GM18517 (cell line): ENCODE measurements around the gene PRKCG.

ENCODE experiments used
- ATAC-seq: cut with Tn5 transposase; IDR thresholded peaks from one replicate; pipeline ENCODE4 v1.9.1; 2021; ENCODE audit warnings: mild to moderate bottlenecking, moderate library complexity; ENCODE audit not compliant: unreplicated experiment

Gene PRKCG

DNA sequence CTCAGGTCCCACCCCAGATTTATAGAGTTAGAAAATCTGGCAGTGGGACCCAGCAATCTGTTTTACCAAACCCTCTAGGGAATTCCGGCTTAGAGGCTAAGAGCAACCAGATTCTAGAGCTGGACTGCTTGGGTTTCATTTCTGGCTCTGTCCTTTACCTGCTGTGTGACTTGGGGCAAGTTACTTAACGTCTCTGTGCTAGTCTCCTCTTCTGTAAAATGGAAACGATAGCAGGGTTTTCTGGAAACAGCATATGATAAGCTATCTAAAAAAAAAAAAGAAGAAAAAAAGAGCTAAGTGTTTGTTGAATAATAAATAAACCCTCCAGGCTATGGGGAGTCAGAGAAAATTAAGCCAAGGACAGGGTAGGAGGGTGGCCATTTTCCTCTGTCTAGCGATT is 15.5 kb downstream of the PRKCG start:
- ATAC-seq: no peak

- ATAC-seq: no peak
These were observed 16.2 kb downstream of the PRKCG start for GRCh38 chr19:53898166-53898565.

DNA sequence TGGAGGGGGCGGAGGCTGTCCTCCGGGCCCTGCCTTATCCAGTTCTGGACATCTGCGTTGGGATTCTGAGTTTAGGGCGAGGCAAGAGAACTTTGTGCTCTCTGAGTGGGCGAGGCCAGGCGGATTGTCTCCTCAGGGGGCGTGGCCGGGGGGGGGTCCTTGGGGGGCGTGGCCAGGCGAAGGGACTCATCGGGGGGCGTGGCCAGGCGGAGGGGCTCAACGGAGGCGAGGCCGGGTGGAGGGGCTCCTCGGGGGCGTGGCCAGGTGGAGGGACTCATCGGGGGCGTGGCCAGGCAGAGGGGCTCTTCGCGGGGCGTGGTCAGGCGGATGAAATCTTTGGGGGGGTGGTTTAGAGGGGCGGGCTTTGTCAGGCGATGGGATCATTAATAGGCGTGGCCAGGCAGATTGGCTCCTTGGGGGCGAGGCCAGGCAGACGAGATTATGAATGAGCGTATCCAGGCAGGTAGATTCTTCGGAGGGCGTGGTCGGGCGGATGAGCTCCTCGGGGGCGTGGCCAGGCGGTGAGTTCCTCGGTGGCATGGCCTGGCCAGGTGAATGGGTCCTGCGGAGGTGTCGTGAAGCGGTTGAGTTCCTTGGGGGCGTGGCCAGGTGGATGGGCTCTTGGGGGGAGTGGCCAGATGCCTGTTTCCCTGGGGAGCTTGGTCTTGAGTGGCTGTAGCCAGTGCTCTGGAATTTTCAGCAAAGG is 16.8 kb downstream of the PRKCG start:
- ATAC-seq: no peak

- ATAC-seq: no peak
These were observed 18.3 kb downstream of the PRKCG start for GRCh38 chr19:53900191-53900860.

GRCh38 chr19:53903055-53903680 is 21.2 kb downstream of the PRKCG start:
- no peak for ATAC-seq

GRCh38 chr19:53904909-53905308 is 22.9 kb downstream of the PRKCG start:
- no peak for ATAC-seq

DNA sequence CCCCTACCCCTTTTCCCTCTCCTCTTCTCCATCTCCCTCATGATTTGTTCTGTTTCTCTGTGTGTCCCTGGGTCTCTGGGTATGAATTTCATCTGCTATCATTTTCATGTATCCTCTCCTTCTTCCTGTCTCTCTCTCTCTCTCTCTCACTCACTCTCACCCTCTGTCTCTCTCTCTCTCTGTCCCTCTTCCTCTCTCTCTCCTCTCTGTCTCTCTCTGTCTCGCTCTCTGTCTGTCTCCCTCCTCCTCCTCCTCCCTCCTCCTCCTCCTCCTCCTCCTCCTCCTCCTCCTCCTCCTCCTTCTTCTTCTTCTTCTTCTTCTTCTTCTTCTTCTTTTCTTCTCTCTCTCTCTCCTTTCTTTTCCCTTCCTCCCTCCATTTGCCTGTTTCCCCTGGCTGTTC is 23.8 kb downstream of the PRKCG start:
- no peak for ATAC-seq

- no peak for ATAC-seq
These were observed 24.5 kb downstream of the PRKCG start for GRCh38 chr19:53906211-53907192.

- no peak for ATAC-seq
These were observed 25.2 kb downstream of the PRKCG start for GRCh38 chr19:53907193-53907581.

GRCh38 chr19:53907690-53908089 is 25.7 kb downstream of the PRKCG start:
- ATAC-seq: no peak

- ATAC-seq: no peak
These were observed 26.3 kb downstream of the PRKCG start for GRCh38 chr19:53908106-53908934.

- no peak for ATAC-seq
These were observed 27.0 kb downstream of the PRKCG start, which contains the start of gene CACNG7 for GRCh38 chr19:53908935-53909415. Gene CACNG7, plus strand, starts transcription at chr19:53909278. Its CDS starts 3,554 bp downstream, at chr19:53912832.

- no peak for ATAC-seq
These were observed 27.6 kb downstream of the PRKCG start for GRCh38 chr19:53909471-53910169.

- ATAC-seq: no peak
These were observed 28.1 kb downstream of the PRKCG start for GRCh38 chr19:53910170-53910518.

DNA sequence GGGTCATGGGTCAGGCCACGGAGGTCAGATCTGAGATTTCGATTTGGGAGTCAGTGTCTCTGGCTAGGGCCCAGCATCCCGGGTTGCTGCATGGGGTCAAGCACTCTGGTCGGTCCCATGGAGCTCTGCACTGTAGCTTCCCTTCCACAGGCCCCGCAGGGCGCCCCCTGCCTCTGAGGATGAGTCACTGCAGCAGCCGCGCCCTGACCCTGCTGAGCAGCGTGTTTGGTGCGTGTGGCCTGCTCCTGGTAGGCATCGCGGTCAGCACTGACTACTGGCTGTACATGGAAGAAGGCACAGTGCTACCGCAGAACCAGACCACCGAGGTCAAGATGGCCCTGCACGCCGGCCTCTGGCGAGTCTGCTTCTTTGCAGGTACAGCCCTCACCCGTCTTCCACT is 30.7 kb downstream of the PRKCG start:
- ATAC-seq: no peak

- ATAC-seq: no peak
These were observed 33.0 kb downstream of the PRKCG start for GRCh38 chr19:53915000-53915399.

- no peak for ATAC-seq
These were observed 34.0 kb downstream of the PRKCG start for GRCh38 chr19:53916004-53916403.

GRCh38 chr19:53917356-53917755 is 35.4 kb downstream of the PRKCG start:
- no peak for ATAC-seq

DNA sequence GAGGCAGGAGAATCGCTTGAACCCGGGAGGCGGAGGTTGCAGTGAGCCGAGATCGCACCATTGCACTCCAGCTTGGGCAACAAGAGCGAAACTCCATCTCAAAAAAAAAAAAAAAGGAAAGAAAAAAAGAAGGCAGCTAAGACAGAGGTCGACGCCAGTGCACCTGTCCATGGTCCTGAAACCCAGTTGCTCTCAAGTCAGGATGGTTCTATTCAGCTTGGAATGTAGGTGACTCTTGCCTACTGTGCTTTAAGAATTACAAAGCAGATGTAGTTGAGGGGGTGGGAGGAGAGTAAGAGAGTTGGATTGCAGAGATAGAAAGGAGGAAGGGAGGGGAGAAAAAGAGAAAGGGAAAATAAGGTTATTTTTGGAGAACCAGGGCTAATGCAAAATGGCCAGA is 45.7 kb downstream of the PRKCG start:
- ATAC-seq: no peak
